KMS-11 (cell line): ENCODE data around the gene AK5.

ENCODE experiments used
- H2AFZ ChIP-seq: fragments of 200-600 bp; sonication (generic); 2 replicates; pipeline ENCODE4 v1.6.1; 2016; ENCODE audit warnings: antibody characterized with exemption, mixed run types, low read depth
- H3K27ac ChIP-seq: fragments of 200-600 bp; sonication (generic); 2 replicates; pipeline ENCODE4 v1.6.1; 2016; ENCODE audit warnings: mild to moderate bottlenecking, mixed run types
- H3K27me3 ChIP-seq: fragments of 200-600 bp; sonication (generic); 2 replicates; pipeline ENCODE4 v1.6.1; 2017; ENCODE audit warnings: mild to moderate bottlenecking, low read depth, mixed run types, moderate library complexity; ENCODE audit not compliant: insufficient read depth
- H3K36me3 ChIP-seq: fragments of 200-600 bp; sonication (generic); 2 replicates; pipeline ENCODE4 v1.6.1; 2017; ENCODE audit warnings: mild to moderate bottlenecking, mixed run types; ENCODE audit not compliant: insufficient read depth
- H3K4me1 ChIP-seq: fragments of 200-600 bp; sonication (generic); 2 replicates; pipeline ENCODE4 v1.6.1; 2016; ENCODE audit warnings: mild to moderate bottlenecking, low read depth, mixed run types; ENCODE audit not compliant: poor library complexity, severe bottlenecking
- H3K4me2 ChIP-seq: fragments of 200-600 bp; sonication (generic); 2 replicates; pipeline ENCODE4 v1.7.0; 2016; ENCODE audit warnings: mild to moderate bottlenecking, mixed run types
- H3K4me3 ChIP-seq: fragments of 200-600 bp; sonication (generic); IDR thresholded peaks from 2 replicates; pipeline ENCODE4 v1.6.1; 2017; ENCODE audit warnings: low read depth, low read length, mixed read lengths; ENCODE audit not compliant: insufficient read depth
- H3K79me2 ChIP-seq: fragments of 200-600 bp; sonication (generic); 2 replicates; pipeline ENCODE4 v1.6.1; 2016; ENCODE audit warnings: low read depth, mixed run types; ENCODE audit not compliant: insufficient read depth
- H3K9ac ChIP-seq: fragments of 200-600 bp; sonication (generic); 2 replicates; pipeline ENCODE4 v1.6.1; 2016; ENCODE audit warnings: mild to moderate bottlenecking, mixed run types
- H4K20me1 ChIP-seq: fragments of 200-600 bp; sonication (generic); 2 replicates; pipeline ENCODE4 v1.6.1; 2016; ENCODE audit warnings: mild to moderate bottlenecking, mixed run types; ENCODE audit not compliant: insufficient read depth
- CTCF ChIP-seq: fragments of 200-600 bp; sonication (generic); conservative IDR thresholded peaks from 2 replicates; pipeline ENCODE4 v1.6.1; 2017; ENCODE audit warnings: low read depth, mild to moderate bottlenecking, antibody characterized with exemption, low read length, moderate library complexity, mixed read lengths

Gene AK5

GRCh38 chr1:77558591-77559164, 276.9 kb downstream of the AK5 start:
- H3K27me3 ChIP-seq = no peaks in the 10 kb centered on the region
- TF ChIP-seq CTCF = no peak
- H3K79me2 ChIP-seq = no peaks in the 10 kb centered on the region
- H3K4me2 ChIP-seq = no peak overlapping the region
- no peaks in the 10 kb centered on the region for H4K20me1 ChIP-seq
- H2AFZ ChIP-seq = no peak overlapping the region
- no peak overlapping the region for H3K9ac ChIP-seq
- no peaks in the 10 kb centered on the region for H3K36me3 ChIP-seq
- no peak overlapping the region for H3K27ac ChIP-seq
- no peak overlapping the region for H3K4me3 ChIP-seq
- no peaks in the 10 kb centered on the region for H3K4me1 ChIP-seq

- Histone ChIP-seq H3K4me2 (no peak overlapping the region), H2AFZ (no peak overlapping the region), H3K4me1 (no peaks in the 10 kb centered on the region), H3K79me2 (no peaks in the 10 kb centered on the region), H4K20me1 (no peaks in the 10 kb centered on the region), H3K4me3 (no peak overlapping the region), H3K9ac (no peak overlapping the region), H3K27me3 (no peaks in the 10 kb centered on the region), H3K36me3 (no peaks in the 10 kb centered on the region), H3K27ac (no peak overlapping the region)
- TF ChIP-seq CTCF = no peak
Observed at GRCh38 chr1:77560741-77561140, 278.9 kb downstream of the AK5 start.

GRCh38 chr1:77562596-77563150, 280.9 kb downstream of the AK5 start:
- H3K27ac ChIP-seq = no peak overlapping the region
- TF ChIP-seq CTCF = no peak
- no peaks in the 10 kb centered on the region for H3K79me2 ChIP-seq
- H3K4me1 ChIP-seq = no peaks in the 10 kb centered on the region
- H2AFZ ChIP-seq = no peak overlapping the region
- no peak overlapping the region for H3K9ac ChIP-seq
- no peaks in the 10 kb centered on the region for H3K27me3 ChIP-seq
- no peak overlapping the region for H3K4me3 ChIP-seq
- no peaks in the 10 kb centered on the region for H3K36me3 ChIP-seq
- H3K4me2 ChIP-seq = no peak overlapping the region
- no peaks in the 10 kb centered on the region for H4K20me1 ChIP-seq

- Histone ChIP-seq H3K27me3 (no peaks in the 10 kb centered on the region), H3K36me3 (no peaks in the 10 kb centered on the region), H3K4me3 (no peak overlapping the region), H3K9ac (no peak overlapping the region), H4K20me1 (no peaks in the 10 kb centered on the region), H2AFZ (no peak overlapping the region), H3K27ac (no peak overlapping the region), H3K4me2 (no peak overlapping the region), H3K4me1 (no peaks in the 10 kb centered on the region), H3K79me2 (no peaks in the 10 kb centered on the region)
- no peak for TF ChIP-seq CTCF
Observed at GRCh38 chr1:77565321-77565720, 283.5 kb downstream of the AK5 start.
